ENCODE measurements around the gene ITK. TPM values are rescaled to one million over a fixed set of nuclear protein-coding genes. Genes with fewer than 3 reads are reported as not detected.

The ITK gene
- total RNA-seq, 4 donors from 2014 or later = 0.78 to 5.2 (median 2.1) TPM

DNA sequence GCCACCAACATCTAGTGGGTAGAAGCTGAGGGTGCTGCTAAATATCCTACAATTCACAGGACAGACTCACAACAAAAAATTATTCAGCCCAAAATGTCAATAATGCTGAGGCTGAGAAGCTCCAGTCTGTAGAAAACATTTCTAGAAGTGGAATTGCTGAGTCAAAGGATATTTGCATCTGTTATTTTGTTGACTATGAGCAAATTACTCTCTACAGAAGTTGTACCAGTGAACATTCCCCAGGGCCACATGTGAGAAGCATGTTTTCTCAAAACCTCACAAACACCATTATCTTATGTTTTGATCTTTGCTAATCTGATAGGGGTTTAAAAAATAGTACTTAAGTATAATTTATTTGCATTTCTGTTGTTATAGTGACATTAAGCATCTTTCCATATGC, 15.4 kb downstream of the ITK start:
- TF ChIP-seq, protein P1, sequence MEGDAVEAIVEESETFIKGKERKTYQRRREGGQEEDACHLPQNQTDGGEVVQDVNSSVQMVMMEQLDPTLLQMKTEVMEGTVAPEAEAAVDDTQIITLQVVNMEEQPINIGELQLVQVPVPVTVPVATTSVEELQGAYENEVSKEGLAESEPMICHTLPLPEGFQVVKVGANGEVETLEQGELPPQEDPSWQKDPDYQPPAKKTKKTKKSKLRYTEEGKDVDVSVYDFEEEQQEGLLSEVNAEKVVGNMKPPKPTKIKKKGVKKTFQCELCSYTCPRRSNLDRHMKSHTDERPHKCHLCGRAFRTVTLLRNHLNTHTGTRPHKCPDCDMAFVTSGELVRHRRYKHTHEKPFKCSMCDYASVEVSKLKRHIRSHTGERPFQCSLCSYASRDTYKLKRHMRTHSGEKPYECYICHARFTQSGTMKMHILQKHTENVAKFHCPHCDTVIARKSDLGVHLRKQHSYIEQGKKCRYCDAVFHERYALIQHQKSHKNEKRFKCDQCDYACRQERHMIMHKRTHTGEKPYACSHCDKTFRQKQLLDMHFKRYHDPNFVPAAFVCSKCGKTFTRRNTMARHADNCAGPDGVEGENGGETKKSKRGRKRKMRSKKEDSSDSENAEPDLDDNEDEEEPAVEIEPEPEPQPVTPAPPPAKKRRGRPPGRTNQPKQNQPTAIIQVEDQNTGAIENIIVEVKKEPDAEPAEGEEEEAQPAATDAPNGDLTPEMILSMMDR (IDR thresholded peaks at IDR 0.05) = no peak
- TF ChIP-seq POLR2A (IDR thresholded peaks at IDR 0.05) = no peak
- DNase-seq (ENCODE audit: low spot score in 2 of 2) = no peak
- H3K4me3 ChIP-seq (ENCODE audit: low read depth, poor library complexity, severe bottlenecking) = no peak overlapping the region
- intact Hi-C loops (cut with DNase I; ENCODE audit: low total_unique reads) = no loop called here

DNA sequence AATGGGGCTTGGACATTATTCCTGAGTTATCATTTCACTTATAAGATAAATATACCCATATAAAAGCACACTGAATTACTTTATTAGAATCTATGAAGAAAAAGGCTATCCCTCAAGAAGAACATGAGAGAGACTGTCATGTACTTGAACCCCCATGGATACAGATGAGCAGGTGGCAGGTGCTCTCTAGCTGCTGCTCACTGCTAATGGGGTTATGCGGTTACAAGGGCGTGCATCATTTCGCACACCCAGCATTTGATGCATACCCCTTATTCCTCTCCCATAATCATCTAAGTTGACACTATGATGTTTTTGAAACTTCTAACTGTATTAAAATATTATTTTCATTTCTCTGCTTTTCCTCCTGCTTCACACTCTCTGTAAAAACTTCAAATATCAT, 16.4 kb downstream of the ITK start:
- WGBS, 2 donors = 81 to 88% methylated on average over 3 of the region's 3 CpGs
- intact Hi-C loops (cut with DNase I; ENCODE audit: low total_unique reads) = no loop called here
- no peak overlapping the region for H3K4me3 ChIP-seq (ENCODE audit: low read depth, poor library complexity, severe bottlenecking)
- TF ChIP-seq, protein P1 (IDR thresholded peaks at IDR 0.05) = no peak
- no peak for TF ChIP-seq POLR2A (IDR thresholded peaks at IDR 0.05)
- no peak for DNase-seq (ENCODE audit: low spot score in 2 of 2)

DNA sequence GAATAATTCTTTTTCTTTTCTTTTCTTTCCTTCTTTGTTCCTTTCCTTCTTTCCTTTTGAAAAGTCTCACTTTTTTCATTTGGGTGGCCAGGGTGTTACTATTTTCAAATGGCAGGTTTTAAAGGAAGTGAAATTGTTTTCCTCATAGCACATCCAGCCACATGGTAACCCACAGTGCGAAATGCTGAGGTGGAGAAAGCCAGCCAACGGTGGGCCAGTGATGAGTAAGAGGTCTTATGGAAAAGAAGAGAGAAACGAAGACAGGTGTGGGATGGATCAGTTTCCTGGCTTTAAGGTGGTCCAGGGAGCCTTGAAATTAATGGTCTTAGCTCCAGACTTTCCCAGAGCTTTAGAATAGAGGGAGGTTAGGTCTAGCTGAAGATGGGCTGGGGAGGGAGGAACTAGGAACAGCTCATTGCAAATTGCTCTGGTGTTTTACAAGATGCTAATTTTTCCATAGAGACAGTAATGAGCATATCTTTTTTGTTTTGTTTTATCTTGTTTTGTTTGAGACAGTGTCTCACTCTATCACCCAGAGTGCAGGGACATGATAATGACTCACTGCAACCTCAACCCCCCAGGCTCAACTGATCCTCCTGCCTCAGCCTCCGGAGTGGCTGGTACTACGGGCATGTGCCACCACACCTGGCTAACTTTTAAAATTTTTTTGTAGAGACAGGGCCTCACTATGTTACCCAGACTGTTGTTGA, 17.8 kb downstream of the ITK start:
- no peak overlapping the region for H3K4me3 ChIP-seq (ENCODE audit: low read depth, poor library complexity, severe bottlenecking)
- DNase-seq (ENCODE audit: low spot score in 2 of 2) = no peak
- 45 to 66% methylated on average over 4 to 5 of the region's 5 CpGs for WGBS, 2 donors
- TF ChIP-seq, protein P1 (IDR thresholded peaks at IDR 0.05) = no peak
- TF ChIP-seq POLR2A (IDR thresholded peaks at IDR 0.05) = no peak
- intact Hi-C loops (cut with DNase I; ENCODE audit: low total_unique reads) = no loop called here

DNA sequence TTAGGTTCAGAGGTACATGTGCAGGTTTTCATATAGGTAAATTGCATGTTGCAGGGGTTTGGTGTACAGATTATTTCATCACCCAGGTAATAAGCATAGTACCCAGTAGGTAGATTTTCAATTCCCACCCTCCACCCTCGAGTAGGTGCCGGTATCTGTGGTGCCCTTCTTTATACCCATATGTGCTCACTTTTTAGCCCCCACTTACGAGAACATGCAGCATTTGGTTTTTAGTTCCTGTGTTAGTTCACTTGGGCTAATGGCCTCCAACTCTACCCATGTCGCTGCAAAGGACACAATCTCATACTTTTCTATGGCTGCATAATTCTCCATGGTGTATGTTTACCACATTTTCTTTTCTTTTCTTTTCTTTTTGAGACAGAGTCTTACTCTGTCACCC, 21.2 kb downstream of the ITK start:
- intact Hi-C loops (cut with DNase I; ENCODE audit: low total_unique reads) = no loop called here
- 78 to 82% methylated on average over 4 of the region's 4 CpGs for WGBS, 2 donors
- DNase-seq (ENCODE audit: low spot score in 2 of 2) = no peak
- no peak overlapping the region for H3K4me3 ChIP-seq (ENCODE audit: low read depth, poor library complexity, severe bottlenecking)
- TF ChIP-seq, protein P1 (IDR thresholded peaks at IDR 0.05) = no peak

DNA sequence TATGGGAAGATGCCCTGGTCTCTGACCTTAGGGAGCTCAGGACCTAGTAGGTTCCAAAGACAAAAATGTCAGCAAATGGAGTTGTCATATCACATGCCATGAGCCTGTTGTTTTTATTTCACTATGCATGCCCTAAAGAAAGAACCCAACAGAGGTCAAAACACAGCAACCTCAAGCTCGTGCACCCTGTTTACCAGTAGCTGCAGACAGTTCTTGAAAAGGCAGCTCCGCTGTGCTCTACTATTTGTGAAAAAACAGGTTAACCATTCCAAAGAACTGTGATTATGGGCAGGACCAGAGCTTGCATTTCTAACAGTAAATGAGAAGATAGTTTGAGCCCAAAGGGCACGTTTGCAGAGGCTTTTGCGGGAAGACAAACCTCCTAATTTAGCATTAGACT, 22.8 kb downstream of the ITK start:
- DNase-seq (ENCODE audit: low spot score in 2 of 2) = no peak
- intact Hi-C loops (cut with DNase I; ENCODE audit: low total_unique reads) = no loop called here
- 70 to 77% methylated on average over 4 of the region's 4 CpGs for WGBS, 2 donors
- no peak for TF ChIP-seq POLR2A (IDR thresholded peaks at IDR 0.05)
- no peak overlapping the region for H3K4me3 ChIP-seq (ENCODE audit: low read depth, poor library complexity, severe bottlenecking)

DNA sequence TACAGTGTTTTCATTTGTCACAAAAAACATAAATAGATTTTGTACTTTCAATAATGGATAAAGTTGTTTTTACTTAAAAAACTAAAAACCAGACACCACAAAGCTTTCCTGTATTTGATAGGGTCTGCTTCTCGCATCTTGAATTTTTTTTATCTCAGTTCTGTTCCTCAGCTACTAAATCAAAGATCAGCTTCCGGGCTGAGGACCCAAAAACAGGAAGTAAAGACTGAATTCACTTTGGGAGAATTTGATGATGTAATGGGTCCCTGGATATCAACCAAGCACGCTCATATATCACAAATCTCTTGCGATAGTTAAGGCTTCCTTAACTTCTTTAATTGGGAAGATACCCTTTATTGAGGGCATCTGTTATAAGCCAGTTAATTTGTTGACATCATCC, 24.1 kb downstream of the ITK start:
- WGBS, 2 donors = 55 to 60% methylated on average over 4 of the region's 4 CpGs
- no peak for DNase-seq (ENCODE audit: low spot score in 2 of 2)
- TF ChIP-seq, protein P1 (IDR thresholded peaks at IDR 0.05) = no peak
- no peak for TF ChIP-seq POLR2A (IDR thresholded peaks at IDR 0.05)
- no peak overlapping the region for H3K4me3 ChIP-seq (ENCODE audit: low read depth, poor library complexity, severe bottlenecking)
- intact Hi-C loops (cut with DNase I; ENCODE audit: low total_unique reads) = no loop called here
